IPS-18c (cell line): ENCODE data around the gene ADGRF3.
"Not testable (repeated sequence)": the region's sequence is repeated elsewhere in the genome, so short reads cannot be mapped to it uniquely, and the experiment has no call there.

ENCODE experiments used
- H3K4me3 ChIP-seq: 2 replicates; pipeline ENCODE4 v1.7.0; 2013; ENCODE audit warnings: low read depth, mild to moderate bottlenecking, low read length, moderate library complexity; ENCODE audit not compliant: insufficient read depth
- H3K9me3 ChIP-seq: one replicate; pipeline ENCODE4 v1.6.1; 2013; ENCODE audit warnings: mild to moderate bottlenecking, low read length, moderate library complexity; ENCODE audit not compliant: control insufficient read depth, insufficient read depth

ADGRF3 gene

DNA sequence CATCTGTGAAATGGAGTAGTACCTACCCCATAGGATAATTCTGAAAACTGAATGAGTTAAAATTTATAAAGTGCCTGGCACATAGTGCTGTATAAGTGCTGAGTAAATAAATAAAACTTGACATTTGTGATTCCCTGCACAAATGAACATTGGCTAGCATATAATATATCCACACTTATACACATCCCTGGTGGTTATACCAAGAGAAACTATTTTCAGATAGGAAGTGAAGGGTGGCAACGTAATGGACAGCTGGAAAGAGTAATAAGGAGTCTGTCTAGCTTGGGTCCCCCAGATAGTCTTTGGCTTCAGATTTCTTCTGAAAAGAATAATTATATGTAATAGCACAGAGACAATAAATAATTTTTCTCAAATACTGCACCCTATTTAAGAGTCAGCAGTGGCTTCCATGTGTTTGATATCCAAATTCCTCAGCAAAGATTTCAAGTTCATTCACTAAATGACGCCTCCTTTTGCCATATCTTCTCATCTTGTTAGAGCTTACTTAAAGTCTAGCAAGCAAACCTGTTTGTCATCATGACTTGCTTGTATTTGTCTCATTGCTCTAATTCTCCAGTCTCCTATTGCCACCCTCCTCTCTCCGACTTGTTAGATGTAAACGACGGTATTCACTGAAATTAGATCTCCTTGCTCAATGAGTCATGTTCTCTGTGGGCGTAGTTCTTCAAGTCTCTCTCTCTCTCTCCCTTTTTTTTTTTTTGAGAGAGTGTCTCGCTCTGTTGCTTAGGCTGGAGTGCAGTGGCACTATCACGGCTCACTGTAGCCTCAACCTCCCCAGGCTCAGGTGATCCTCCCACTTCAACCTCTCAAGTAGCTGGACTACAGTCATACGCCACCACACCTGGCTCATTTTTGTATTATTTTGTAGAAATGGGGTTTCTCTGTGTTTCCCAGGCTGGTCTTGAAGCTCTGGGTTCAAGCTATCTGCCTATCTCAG is 8.7 kb upstream of the ADGRF3 start:
- H3K4me3 ChIP-seq: no peak overlapping the region
- H3K9me3 ChIP-seq: peaks cover 3% of the 10 kb centered on the region

DNA sequence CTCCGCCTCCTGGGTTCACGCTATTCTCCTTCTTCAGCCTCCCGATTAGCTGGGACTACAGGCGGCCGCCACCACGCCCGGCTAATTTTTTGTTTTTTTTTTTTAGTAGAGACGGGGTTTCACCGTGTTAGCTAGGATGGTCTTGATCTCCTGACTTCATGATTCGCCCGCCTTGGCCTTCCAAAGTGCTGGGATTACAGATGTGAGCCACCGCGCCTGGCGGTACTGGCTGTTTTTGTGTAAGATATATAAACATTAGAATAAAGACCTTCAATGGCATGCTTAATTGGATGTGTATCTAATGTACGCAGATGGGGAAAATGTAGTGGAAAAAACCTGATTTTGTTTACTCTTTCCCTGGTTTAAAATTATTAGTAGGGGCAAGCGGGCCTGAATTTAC is 7.9 kb upstream of the ADGRF3 start:
- not testable (repeated sequence) for H3K4me3 ChIP-seq, H3K9me3 ChIP-seq

DNA sequence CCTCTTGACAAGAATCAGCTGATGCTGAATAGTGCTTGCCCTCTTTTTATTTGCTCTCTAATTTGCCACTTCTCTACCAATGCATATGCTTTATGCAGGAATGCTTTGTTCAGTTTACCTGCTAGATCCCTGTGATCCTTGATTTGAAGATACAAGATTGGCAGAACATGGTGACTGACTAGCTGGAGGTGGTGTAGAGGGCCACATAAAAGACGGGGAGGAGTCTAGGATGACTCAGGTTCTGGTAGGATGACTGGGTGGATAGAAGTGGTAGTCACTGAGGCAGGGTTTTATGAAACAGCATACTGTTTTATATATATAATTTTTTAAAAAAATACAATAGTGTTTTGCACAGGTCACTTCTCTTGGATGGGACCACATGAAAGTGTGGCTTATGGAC is 6.3 kb upstream of the ADGRF3 start:
- Histone ChIP-seq H3K9me3 (peaks cover 5% of the 10 kb centered on the region), H3K4me3 (no peak overlapping the region)

DNA sequence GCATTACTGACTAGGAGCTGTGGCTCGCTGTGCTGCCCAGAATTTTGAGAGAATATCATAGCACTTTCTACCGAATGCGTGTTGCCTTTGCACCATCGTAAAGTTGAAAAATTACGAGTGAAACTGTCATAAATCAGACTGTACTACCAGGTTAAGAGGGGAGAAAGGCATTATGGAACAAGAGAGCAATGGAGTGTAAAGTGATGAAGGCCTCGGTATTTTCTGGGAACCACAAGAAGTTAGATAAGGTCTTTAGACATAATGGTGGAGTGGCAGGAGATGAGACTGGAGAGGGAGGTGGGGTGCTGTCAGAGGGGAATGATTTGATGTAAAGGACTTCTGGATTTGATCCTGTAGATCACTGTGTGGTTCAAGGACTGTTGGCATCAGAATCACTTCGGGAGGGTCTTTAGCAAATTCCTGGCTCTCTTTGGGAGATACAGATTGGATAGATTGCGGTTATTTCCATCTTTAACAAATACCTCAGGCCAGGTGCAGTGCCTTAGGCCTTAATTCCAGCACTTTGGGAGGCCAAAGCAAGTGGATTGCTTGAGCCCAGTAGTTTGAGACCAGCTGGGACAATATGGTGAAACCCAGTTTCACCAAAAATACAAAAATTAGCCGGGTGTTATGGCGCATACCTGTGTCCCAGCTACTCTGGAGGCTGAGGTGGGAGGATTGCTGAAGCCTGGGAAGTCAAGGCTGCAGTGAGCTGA is 4.9 kb upstream of the ADGRF3 start:
- H3K4me3 ChIP-seq: no peak overlapping the region
- peaks cover 2% of the 10 kb centered on the region for H3K9me3 ChIP-seq

DNA sequence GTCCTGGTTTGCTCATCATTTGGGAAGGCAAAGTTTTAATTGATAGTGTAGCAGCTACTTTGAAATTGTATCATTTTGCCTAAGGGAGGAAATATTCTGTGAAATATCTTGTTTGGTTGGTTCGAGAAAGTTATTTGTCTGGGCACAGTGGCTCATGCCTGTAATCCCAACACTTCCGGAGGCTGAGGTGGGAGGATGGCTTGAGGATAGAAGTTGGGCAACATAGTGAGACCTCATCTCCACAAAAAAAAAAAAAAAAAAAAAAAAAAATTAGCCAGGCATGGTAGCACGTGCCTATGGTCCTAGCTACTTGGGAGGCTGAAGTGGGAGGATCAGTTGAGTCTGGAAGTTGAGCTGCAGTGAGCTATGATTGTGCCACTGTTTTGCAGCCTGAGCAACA is 3.1 kb upstream of the ADGRF3 start:
- no peak overlapping the region for H3K4me3 ChIP-seq
- peaks cover 2% of the 10 kb centered on the region for H3K9me3 ChIP-seq

DNA sequence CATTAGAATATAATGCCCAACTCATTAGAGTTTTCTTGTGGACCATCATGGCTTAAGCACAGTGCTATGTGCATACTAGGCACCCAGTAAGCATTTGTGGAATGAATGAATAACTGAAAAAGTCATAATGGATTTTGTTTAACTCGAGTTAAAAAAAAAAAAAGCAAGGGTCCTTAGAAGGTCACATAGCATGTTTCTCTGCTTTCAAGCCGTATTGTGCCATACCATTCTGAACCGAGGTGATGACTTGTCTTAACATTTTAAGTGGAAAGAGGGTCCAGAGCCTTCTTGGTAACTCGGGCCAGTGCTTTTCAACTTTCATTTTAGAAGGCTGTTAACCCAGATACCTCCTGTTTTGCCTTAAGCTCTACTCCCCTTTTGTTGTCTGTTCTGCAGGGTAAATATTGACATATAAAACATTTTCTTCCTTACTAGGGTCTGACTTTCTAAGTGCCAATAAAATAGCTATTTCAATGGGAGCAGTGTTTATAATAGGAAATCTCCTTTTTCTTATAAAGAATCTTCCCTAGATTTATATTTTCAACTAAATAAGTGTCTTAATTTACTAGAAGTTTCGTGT is 787 bp upstream of the ADGRF3 start:
- Histone ChIP-seq H3K4me3 (peak overlapping the region; percentile 98), H3K9me3 (peaks cover 2% of the 10 kb centered on the region)

DNA sequence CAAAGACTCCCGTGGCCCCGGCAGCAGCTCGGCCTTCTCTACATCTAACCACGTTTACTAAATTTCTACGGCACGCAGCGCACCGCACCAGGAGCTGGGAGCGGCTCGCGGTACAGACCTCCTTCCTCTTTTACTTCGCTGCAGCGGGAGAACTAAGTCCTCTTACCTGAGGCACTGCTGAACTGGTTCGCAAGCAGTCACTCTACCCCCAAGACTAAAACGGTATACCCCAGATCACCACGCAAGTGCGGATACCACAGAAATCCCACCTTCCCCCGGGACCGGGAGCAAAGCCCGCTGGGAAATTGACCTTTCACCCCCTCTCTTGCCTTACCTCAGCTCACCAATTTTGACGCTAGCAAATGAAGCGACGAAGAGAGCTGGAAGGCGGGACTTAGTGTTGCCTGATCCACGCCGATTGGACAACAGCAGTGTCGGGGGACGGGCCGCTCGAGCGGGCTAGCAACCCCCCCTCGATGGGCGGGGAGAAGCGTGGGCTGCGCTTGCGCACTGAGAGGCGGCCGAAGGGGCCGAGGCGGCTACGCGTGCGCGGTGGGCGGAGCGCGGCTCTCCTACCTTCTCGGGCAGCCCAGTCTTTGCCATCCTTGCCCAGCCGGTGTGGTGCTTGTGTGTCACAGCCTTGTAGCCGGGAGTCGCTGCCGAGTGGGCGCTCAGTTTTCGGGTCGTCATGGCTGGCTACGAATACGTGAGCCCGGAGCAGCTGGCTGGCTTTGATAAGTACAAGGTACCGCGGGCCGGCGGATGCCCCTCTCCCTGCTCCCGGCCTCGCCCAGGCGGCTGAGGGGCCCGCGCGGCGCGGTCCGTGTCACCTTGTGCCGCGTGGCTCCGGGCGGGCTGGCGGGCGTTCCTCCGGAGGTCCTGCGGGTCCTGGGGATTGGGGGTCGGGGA is 790 bp downstream of the ADGRF3 start, which contains the start of gene SELENOI:
Gene SELENOI, plus strand, starts transcription at position 599 of the 909 bp plus-strand sequence. Its CDS starts 90 bp downstream, at position 689.
- Histone ChIP-seq H3K4me3 (peak within 1 kb of the TSS; percentile 98), H3K9me3 (peaks cover 2% of the 10 kb centered on the region)

DNA sequence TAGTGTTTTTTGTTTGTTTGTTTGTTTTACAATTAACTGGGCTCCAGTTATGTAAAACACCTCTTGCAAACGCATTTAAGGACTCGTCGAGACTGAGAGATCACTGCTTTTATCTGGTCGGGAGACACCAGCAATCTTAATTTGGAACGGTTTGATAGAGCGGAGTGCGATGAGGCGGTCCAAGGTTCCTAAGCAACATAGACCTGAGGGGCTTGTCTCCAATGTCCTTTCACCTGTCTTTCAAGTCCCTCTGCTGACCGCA is 1.4 kb downstream of the ADGRF3 start:
- Histone ChIP-seq H3K4me3 (peak overlapping the region; percentile 98), H3K9me3 (peaks cover 2% of the 10 kb centered on the region)

DNA sequence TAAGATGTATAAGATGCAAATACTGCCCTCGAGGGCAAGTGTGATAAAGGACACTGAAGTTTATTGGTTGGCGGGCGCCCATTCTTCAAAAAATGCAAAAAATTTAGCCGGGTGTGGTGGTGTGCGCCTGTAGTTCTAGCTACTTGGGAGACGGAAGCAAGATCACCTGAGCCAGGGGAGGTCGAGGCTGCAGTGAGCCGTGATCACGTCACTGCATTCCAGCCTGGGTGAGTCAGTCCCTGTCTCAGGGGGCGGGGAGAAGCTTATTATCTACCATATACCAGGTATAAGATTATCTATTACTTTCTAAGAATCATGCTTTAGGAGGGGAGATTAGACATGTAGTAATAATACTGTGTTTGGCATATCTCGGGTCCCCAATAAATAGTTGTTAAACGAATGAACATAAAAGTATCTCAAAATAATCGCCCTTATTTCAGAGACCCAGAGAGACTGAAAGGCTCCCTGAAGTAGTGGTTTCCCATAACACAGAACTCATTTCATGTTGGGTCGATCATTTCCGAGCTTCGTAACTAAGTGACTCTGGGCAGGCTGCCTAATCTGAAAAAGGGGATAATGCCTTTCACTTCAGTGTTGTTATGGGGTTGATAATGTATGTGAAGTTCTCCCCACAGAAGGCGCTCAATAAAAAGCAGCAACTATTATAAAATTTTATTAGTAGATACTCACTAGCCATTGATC is 1.9 kb downstream of the ADGRF3 start:
- H3K4me3 ChIP-seq: peak overlapping the region; percentile 98
- peaks cover 2% of the 10 kb centered on the region for H3K9me3 ChIP-seq

DNA sequence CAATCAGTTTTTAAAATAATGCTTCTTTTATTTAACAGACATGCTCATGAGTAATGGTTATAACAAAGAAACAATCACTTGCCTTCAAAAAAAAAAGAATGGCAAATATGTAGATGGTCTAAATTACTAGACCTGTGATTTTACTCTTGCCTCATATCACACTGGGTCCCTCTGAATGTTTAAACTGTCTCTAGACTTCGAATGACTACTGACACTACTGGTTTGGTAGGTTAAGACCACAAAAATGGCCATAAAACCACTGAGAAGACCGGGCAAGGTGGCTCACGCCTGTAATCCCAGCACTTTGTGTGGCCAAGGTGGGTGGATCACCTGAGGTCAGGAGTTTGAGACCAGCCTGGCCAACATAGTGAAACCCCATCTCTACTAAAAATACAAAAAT is 5.8 kb downstream of the ADGRF3 start:
- Histone ChIP-seq H3K4me3 (no peak overlapping the region), H3K9me3 (peaks cover 2% of the 10 kb centered on the region)

DNA sequence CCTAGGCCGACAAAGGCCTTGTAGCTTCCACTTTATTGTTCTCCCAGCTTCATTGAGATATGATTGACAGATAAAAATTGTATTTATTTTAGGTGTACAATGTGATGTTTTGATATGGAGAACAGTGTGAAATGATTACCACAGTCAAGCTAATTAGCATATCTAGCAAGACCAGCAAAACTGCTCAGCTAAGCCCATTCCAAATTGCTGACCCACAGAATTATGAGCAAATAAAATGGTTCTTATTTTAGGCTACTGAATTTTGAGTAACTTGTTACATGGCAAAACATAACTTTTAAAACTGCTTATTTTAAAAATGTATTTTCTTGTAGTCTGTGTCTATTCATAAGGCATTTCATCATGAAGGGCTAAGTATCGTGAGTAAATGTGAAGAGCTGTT is 9.3 kb downstream of the ADGRF3 start:
- Histone ChIP-seq H3K4me3 (no peak overlapping the region), H3K9me3 (peaks cover 2% of the 10 kb centered on the region)

DNA sequence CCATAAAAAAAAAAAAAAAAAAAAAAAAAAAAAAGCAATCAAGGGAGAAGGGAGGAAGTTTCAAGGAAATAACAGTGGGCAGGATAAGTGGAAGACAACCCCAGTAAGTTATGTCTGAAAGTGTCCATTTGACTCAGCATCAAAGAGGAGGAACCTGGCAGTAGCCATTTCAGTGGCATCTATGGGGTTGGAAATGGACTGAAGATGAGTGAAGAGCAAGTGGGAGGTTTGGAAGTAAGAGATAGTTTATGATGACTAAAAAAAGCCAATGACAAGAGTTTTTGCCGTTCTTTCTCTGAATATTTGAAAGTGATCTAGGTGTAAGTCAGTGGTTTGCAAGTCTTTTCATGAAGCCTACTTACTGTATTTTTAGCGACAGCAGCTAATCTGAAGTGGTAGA is 9.9 kb downstream of the ADGRF3 start:
- H3K9me3 ChIP-seq: peaks cover 2% of the 10 kb centered on the region
- no peak overlapping the region for H3K4me3 ChIP-seq

DNA sequence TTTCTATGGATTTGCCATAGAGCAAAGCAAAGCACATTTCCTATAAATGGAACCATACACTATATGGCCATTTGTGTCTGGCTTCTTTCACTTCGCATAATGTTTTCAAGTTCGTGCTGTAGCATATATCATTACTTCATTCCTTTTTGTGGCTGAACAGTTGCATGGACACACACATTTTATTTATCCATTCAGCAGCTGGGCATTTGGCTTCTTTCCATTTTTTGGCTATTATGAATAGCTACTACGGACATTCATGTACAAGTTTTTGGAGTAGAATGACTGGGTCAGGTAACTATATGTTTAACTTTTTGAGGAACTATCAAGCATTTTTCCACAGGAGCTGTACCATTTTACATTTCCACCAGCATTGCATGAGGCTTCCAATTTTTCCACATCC is 11.4 kb downstream of the ADGRF3 start:
- Histone ChIP-seq H3K9me3 (peaks cover 2% of the 10 kb centered on the region), H3K4me3 (no peak overlapping the region)

DNA sequence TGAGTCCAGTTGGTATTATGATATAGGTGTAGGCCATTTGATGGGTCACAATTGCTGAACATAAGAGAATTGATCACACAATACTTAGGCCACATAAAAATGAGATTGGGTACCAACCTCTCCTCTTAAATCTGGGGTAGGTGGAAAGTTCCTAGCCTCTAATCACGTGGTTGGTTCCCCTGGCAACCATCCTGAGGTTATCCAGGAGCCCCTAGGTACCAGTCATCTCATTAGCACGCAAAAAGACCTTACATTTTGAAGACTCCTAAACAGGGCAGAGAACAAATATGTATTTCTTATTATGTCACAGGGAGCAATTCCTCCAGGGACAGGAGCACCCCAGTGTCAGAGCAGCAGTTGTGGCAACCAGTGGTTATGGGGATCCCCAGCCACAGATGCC is 13.3 kb downstream of the ADGRF3 start:
- Histone ChIP-seq H3K4me3 (no peak overlapping the region), H3K9me3 (peaks cover 2% of the 10 kb centered on the region)

DNA sequence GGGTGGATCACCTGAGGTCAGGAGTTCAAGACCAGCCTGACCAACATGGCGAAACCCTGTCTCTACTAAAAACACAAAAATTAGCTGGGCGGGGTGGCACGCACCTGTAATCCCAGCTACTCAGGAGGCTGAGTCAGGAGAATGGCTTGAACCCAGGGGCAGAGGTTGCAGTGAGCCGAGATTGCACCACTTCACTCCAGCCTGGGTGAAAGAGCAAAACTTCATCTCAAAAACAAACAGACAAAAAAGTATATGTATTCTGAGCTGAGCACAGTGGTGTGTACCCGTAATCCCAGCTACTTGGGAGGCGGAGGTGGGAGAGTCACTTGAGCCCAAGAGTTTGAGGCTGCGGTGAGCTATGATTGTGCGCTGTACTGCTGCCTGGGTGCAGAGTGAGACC is 15.3 kb downstream of the ADGRF3 start:
- H3K4me3 ChIP-seq, H3K9me3 ChIP-seq: not testable (repeated sequence)

DNA sequence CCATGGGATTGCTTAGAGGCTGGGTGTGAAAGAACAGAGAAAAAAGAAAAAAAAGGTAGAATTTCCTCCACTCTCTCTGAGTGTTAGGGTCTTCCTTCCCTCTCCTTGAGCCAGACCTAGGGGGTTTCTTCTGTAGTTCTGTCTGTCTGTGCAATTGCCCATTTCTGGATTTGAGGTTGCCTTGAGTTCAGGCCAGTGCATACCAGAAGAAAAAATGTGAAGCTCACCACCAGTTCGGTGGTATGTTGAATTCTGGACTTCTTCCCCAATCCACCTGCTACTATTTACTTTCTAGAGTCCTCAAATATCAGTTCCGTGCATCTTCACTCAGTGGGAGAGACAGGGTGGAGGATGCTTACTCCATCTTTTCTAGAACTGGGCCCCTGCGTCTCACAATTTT is 16.0 kb downstream of the ADGRF3 start:
- no peak overlapping the region for H3K4me3 ChIP-seq

DNA sequence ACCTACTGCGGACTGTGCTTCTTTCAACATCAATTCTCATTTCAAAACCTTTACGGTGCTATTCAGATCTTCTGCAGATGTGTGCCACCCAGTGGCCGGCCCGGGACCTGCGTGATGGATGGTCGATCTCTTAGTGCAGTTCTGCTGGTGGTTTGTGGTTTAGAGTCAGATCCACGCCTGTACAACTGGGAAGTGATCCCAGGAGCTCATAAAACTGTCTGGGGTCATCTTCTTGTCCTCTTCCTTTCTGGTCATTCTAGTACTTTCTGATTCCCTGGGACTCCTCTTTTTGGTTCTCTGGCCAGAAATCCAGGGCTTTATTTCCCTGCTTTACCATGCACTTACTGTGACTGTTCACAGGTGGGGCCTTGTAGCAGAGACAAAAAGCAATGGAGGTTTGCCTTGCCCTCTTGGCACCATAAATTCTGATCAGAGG is 16.5 kb downstream of the ADGRF3 start:
- Histone ChIP-seq H3K9me3 (no peaks in the 10 kb centered on the region), H3K4me3 (no peak overlapping the region)

More for the DNA sequence above, 16.0 kb downstream of the ADGRF3 start:
- no peaks in the 10 kb centered on the region for H3K9me3 ChIP-seq
